Activated CD8-positive, alpha-beta T cell treated with anti-CD3 and anti-CD28 coated beads for 36 hours (primary cell): ENCODE measurements around the gene MRM1. TPM values are rescaled to one million over a fixed set of nuclear protein-coding genes. Genes with fewer than 3 reads are reported as not detected.

Experiments used
- ATAC-seq: fragments of 200-7000 bp; cut with Tn5 transposase; one replicate; pipeline ENCODE4 v1.10.0; 2021; ENCODE audit warnings: mild to moderate bottlenecking, moderate library complexity
- CTCF ChIA-PET: fragments of 350-600 bp; sonication (Branson Sonifier 250); formaldehyde crosslinking; loops from one replicate; lab custom pipeline; 2021; ENCODE audit warnings: antibody characterized with exemption; lab: Charles Lee
- POLR2A ChIA-PET: fragments of 350-600 bp; sonication (Branson Sonifier 250); formaldehyde crosslinking; loops from one replicate; lab custom pipeline; 2021; ENCODE audit warnings: antibody characterized with exemption; lab: Charles Lee
- DNase-seq: peaks from one replicate; pipeline ENCODE4 v3.0.0-alpha.2; 2020
- H3K27ac Mint-ChIP-seq: one replicate; pipeline ENCODE4 v1.8.0; 2021; ENCODE audit warnings: mild to moderate bottlenecking, mixed read lengths
- H3K27me3 Mint-ChIP-seq: one replicate; pipeline ENCODE4 v1.8.0; 2021; ENCODE audit warnings: mixed read lengths
- H3K36me3 Mint-ChIP-seq: one replicate; pipeline ENCODE4 v1.8.0; 2021; ENCODE audit warnings: low read depth, mixed read lengths
- H3K4me1 Mint-ChIP-seq: one replicate; pipeline ENCODE4 v1.8.0; 2021; ENCODE audit warnings: low read depth, mixed read lengths
- H3K4me3 Mint-ChIP-seq: one replicate; pipeline ENCODE4 v1.8.0; 2021; ENCODE audit warnings: mild to moderate bottlenecking, moderate library complexity, mixed read lengths
- H3K9me3 Mint-ChIP-seq: one replicate; pipeline ENCODE4 v1.8.0; 2021; ENCODE audit warnings: mixed read lengths
- intact Hi-C: fragments of 100-400 bp; cut with micrococcal nuclease; formaldehyde crosslinking; loops from one replicate; pipeline ENCODE4 v1.10.0; 2022
- total RNA-seq, 2 experiments: library from RNA; stranded (reverse); gene quantifications; one replicate each; pipeline ENCODE4 v1.2.3, GENCODE V29; 2021
- TF ChIP-seq, protein P1 (sequence below): fragments of 200-600 bp; IDR thresholded peaks from one replicate; pipeline ENCODE4 v1.8.0; 2022; ENCODE audit warnings: antibody characterized with exemption, mild to moderate bottlenecking

MRM1 gene
- 10 to 100 TPM; 24.5 to 27.4 TPM for total RNA-seq

- DNase-seq, result peak; percentile 92
- Mint-ChIP-seq H3K4me1 (peaks cover 37% of the 10 kb centered on the region), H3K27me3 (no peaks in the 10 kb centered on the region), H3K27ac (peak within 1 kb of the TSS; percentile 87), H3K9me3 (no peaks in the 10 kb centered on the region), H3K36me3 (peaks cover 28% of the 10 kb centered on the region), H3K4me3 (peak within 1 kb of the TSS; percentile 91)
- CTCF ChIA-PET, result interaction anchor here (0.9 to 5.0 kb wide), 19 partner anchors 10 to 878 kb away, joined by 3 to 45 read pairs (median 5); partner anchors contain the start of gene DHRS11
- peak; percentile 88 for ATAC-seq
- intact Hi-C loops, result no loop called here
- TF ChIP-seq, protein P1, sequence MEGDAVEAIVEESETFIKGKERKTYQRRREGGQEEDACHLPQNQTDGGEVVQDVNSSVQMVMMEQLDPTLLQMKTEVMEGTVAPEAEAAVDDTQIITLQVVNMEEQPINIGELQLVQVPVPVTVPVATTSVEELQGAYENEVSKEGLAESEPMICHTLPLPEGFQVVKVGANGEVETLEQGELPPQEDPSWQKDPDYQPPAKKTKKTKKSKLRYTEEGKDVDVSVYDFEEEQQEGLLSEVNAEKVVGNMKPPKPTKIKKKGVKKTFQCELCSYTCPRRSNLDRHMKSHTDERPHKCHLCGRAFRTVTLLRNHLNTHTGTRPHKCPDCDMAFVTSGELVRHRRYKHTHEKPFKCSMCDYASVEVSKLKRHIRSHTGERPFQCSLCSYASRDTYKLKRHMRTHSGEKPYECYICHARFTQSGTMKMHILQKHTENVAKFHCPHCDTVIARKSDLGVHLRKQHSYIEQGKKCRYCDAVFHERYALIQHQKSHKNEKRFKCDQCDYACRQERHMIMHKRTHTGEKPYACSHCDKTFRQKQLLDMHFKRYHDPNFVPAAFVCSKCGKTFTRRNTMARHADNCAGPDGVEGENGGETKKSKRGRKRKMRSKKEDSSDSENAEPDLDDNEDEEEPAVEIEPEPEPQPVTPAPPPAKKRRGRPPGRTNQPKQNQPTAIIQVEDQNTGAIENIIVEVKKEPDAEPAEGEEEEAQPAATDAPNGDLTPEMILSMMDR, result no peak
- POLR2A ChIA-PET, result interaction anchor here (0.7 to 3.7 kb wide), 10 partner anchors 8 to 348 kb away, joined by 3 to 21 read pairs (median 4); partner anchors contain the start of gene DHRS11
These were observed at the start of gene MRM1 for GRCh38 chr17:36601303-36602029. MRM1 (plus strand) TSS chr17:36601583; CDS start chr17:36601811, 228 bp downstream.

GRCh38 chr17:36553459-36553858 is 47.9 kb upstream of the MRM1 start:
- TF ChIP-seq, protein P1, result no peak
- H3K27ac Mint-ChIP-seq, result peak overlapping the region; percentile 47
- H3K36me3 Mint-ChIP-seq, result peaks cover 50% of the 10 kb centered on the region
- H3K4me1 Mint-ChIP-seq, result peaks cover 44% of the 10 kb centered on the region
- ATAC-seq, result no peak
- no peaks in the 10 kb centered on the region for H3K9me3 Mint-ChIP-seq
- no peak for DNase-seq
- ChIA-PET POLR2A (no interaction called here), CTCF (interaction anchor here (2.2 kb wide), 1 partner anchor 49 kb away, joined by 6 read pairs; the partner anchor contains the start of gene MRM1)
- no peaks in the 10 kb centered on the region for H3K27me3 Mint-ChIP-seq
- H3K4me3 Mint-ChIP-seq, result peak overlapping the region; percentile 28
- intact Hi-C loops, result no loop called here

GRCh38 chr17:36566081-36566480 is 35.3 kb upstream of the MRM1 start:
- Mint-ChIP-seq H3K36me3 (peaks cover 50% of the 10 kb centered on the region), H3K4me3 (no peak overlapping the region), H3K27me3 (no peaks in the 10 kb centered on the region), H3K4me1 (peaks cover 17% of the 10 kb centered on the region), H3K27ac (peak overlapping the region; percentile 42), H3K9me3 (no peaks in the 10 kb centered on the region)
- no peak for DNase-seq
- ChIA-PET CTCF (no interaction called here), POLR2A (interaction anchor here (1.5 to 1.6 kb wide), 2 partner anchors 10 to 13 kb away, joined by 4 to 7 read pairs; no protein-coding TSS in a partner anchor)
- ATAC-seq, result no peak
- TF ChIP-seq, protein P1, result no peak
- intact Hi-C loops, result no loop called here

- CTCF ChIA-PET, result interaction anchor here (0.9 kb wide), 1 partner anchor 18 kb away, joined by 3 read pairs; no protein-coding TSS in a partner anchor
- ATAC-seq, result no peak
- H3K9me3 Mint-ChIP-seq, result no peaks in the 10 kb centered on the region
- H3K36me3 Mint-ChIP-seq, result peaks cover 46% of the 10 kb centered on the region
- intact Hi-C loops, result no loop called here
- no peak for DNase-seq
- TF ChIP-seq, protein P1, result no peak
- POLR2A ChIA-PET, result interaction anchor here (1.1 kb wide), 1 partner anchor 18 kb away, joined by 3 read pairs; no protein-coding TSS in a partner anchor
- no peak overlapping the region for H3K4me3 Mint-ChIP-seq
- H3K27ac Mint-ChIP-seq, result no peak overlapping the region
- H3K27me3 Mint-ChIP-seq, result no peaks in the 10 kb centered on the region
- H3K4me1 Mint-ChIP-seq, result peaks cover 7% of the 10 kb centered on the region
These were observed 26.4 kb upstream of the MRM1 start for GRCh38 chr17:36575028-36575427.

DNA sequence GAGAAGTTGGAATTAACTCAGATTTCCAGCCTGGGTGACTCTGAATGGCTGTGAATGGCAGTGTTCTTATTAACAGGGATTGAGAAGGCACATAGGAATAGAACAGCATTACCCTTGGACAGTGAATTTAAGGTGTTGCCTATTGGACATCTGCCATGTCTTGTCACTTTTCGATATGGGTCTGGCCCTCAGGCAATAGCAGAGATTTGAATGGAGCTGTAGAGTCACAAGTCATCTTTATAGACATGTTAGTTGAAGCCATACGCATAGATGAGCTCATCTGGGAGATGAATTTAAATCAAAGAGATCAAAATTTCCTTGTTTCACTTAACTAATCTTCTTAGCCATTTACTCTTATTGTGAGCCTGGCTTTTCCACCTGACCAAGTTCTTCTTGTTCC is 24.6 kb upstream of the MRM1 start:
- TF ChIP-seq, protein P1, result no peak
- Mint-ChIP-seq H3K9me3 (no peaks in the 10 kb centered on the region), H3K4me1 (peaks cover 7% of the 10 kb centered on the region), H3K27me3 (no peaks in the 10 kb centered on the region), H3K36me3 (peaks cover 45% of the 10 kb centered on the region), H3K27ac (peak overlapping the region; percentile 17), H3K4me3 (no peak overlapping the region)
- POLR2A ChIA-PET, result interaction anchor here (0.7 to 1.2 kb wide), 2 partner anchors 14 to 17 kb away, joined by 4 to 5 read pairs; partner anchors contain the start of gene DHRS11
- DNase-seq, result no peak
- intact Hi-C loops, result no loop called here
- no peak for ATAC-seq
- CTCF ChIA-PET, result no interaction called here
